Caco-2 (cell line): Measurements from ENCODE around the gene SIK3. TPM values are rescaled to one million over a fixed set of nuclear protein-coding genes. Genes with fewer than 3 reads are reported as not detected.
A peak's percentile ranks its signal among the peaks of the same experiment; 100 is the strongest.

Source experiments
- BruUV-seq: library from RNA; stranded (reverse); fragments of 400-500 nt; replicated peaks from 2 replicates; lab custom pipeline; 2021; lab: Mats Ljungman, UMichigan
- CTCF ChIA-PET: fragments of 300-600 bp; sonication (Branson Sonifier 250); formaldehyde crosslinking; loops from one replicate; lab custom pipeline; 2022; ENCODE audit warnings: antibody characterized with exemption; lab: Charles Lee
- POLR2A ChIA-PET: fragments of 300-600 bp; sonication (Branson Sonifier 250); formaldehyde crosslinking; loops from one replicate; lab custom pipeline; 2022; ENCODE audit warnings: antibody characterized with exemption; lab: Charles Lee
- DNase-seq, 2 experiments: peaks; one replicate each; pipeline versions ENCODE4 v3.0.0 to v3.0.0-alpha.2; 2020 to 2022
- H3K27me3 ChIP-seq: replicated peaks from 2 replicates; pipeline ENCODE4 v1.6.0; 2011; ENCODE audit warnings: low read length; ENCODE audit not compliant: control insufficient read depth, insufficient read depth
- H3K36me3 ChIP-seq: 2 replicates; pipeline ENCODE4 v1.5.1; 2011; ENCODE audit warnings: low read length; ENCODE audit not compliant: control insufficient read depth, insufficient read depth
- H3K4me1 ChIP-seq: fragments of 250-450 bp; sonication (Bioruptor Pico); 2 replicates; pipeline ENCODE4 v1.5.1; 2020; ENCODE audit warnings: mild to moderate bottlenecking
- H3K4me3 ChIP-seq: 2 replicates; pipeline ENCODE4 v1.5.1; 2011; ENCODE audit warnings: low read depth, mild to moderate bottlenecking, control low read depth, low read length
- H3K9me3 ChIP-seq: fragments of 250-450 bp; sonication (Bioruptor Pico); 2 replicates; pipeline ENCODE4 v1.5.1; 2020; ENCODE audit warnings: mild to moderate bottlenecking, moderate library complexity
- H3K27ac Mint-ChIP-seq: one replicate; pipeline ENCODE4 v1.8.0; 2022; ENCODE audit warnings: mixed read lengths; ENCODE audit not compliant: unreplicated experiment
- H3K27me3 Mint-ChIP-seq: one replicate; pipeline ENCODE4 v1.8.0; 2022; ENCODE audit warnings: mixed read lengths; ENCODE audit not compliant: insufficient read depth, unreplicated experiment
- H3K36me3 Mint-ChIP-seq: one replicate; pipeline ENCODE4 v1.8.0; 2022; ENCODE audit warnings: mild to moderate bottlenecking, mixed read lengths; ENCODE audit not compliant: insufficient read depth, unreplicated experiment
- H3K4me1 Mint-ChIP-seq: one replicate; pipeline ENCODE4 v1.8.0; 2022; ENCODE audit warnings: low read depth, mixed read lengths; ENCODE audit not compliant: unreplicated experiment
- H3K4me3 Mint-ChIP-seq: one replicate; pipeline ENCODE4 v1.8.0; 2022; ENCODE audit warnings: mild to moderate bottlenecking, moderate library complexity, mixed read lengths; ENCODE audit not compliant: unreplicated experiment
- H3K9me3 Mint-ChIP-seq: one replicate; pipeline ENCODE4 v1.8.0; 2022; ENCODE audit warnings: mixed read lengths; ENCODE audit not compliant: unreplicated experiment
- CTCF ChIP-seq, 2 experiments: fragments of 200-600 bp in 1 of 2; IDR thresholded peaks; 1 replicate in 1 of 2; 2 replicates in 1 of 2; pipeline versions ENCODE4 v1.5.1 to v1.8.0; 2011 to 2022; ENCODE audit warnings: antibody characterized with exemption in 1 of 2, control low read depth in 1 of 2, inconsistent platforms in 1 of 2, low read depth in 1 of 2, low read length in 1 of 2, mild to moderate bottlenecking in 1 of 2, moderate library complexity in 1 of 2; ENCODE audit not compliant: insufficient read depth in 1 of 2, severe bottlenecking in 1 of 2, unreplicated experiment in 1 of 2
- intact Hi-C: fragments of 100-400 bp; cut with micrococcal nuclease; formaldehyde crosslinking; loops from one replicate; pipeline ENCODE4 v1.10.0; 2022; ENCODE audit not compliant: unreplicated experiment
- total RNA-seq: library from RNA; stranded (reverse); gene quantifications from 2 replicates; pipeline ENCODE4 v1.2.3, GENCODE V29; 2022

SIK3 gene
- total RNA-seq, 1 experiment from 2014 or later = 65.7 TPM

GRCh38 chr11:117096201-117096991 lies 1.8 kb downstream of the SIK3 start:
- Mint-ChIP-seq H3K4me1 (peaks cover 68% of the 10 kb centered on the region), H3K4me3 (peak overlapping the region; percentile 77), H3K27ac (peak overlapping the region; percentile 99), H3K27me3 (no peaks in the 10 kb centered on the region), H3K36me3 (peaks cover 28% of the 10 kb centered on the region), H3K9me3 (peaks cover 11% of the 10 kb centered on the region)
- no peaks in the 10 kb centered on the region for H3K9me3 ChIP-seq
- no peaks in the 10 kb centered on the region for H3K27me3 ChIP-seq
- H3K36me3 ChIP-seq = 0 out of 2 replicates have a peak, but pooled peaks cover 3% of the 10 kb centered on the region
- peak overlapping the region; percentile 90 for H3K4me3 ChIP-seq
- CTCF ChIA-PET = interaction anchor here (0.6 to 3.4 kb wide), 8 partner anchors 19 to 305 kb away, joined by 3 to 18 read pairs (median 4); partner anchors contain the start of gene APOA5
- peak in 1 of 2 experiments; percentile 30 for TF ChIP-seq CTCF (IDR thresholded peaks at IDR 0.05; ENCODE audit: insufficient read depth in 1 of 2, low read depth in 1 of 2, low read length in 1 of 2, severe bottlenecking in 1 of 2, unreplicated experiment in 1 of 2)
- H3K4me1 ChIP-seq = peaks cover 59% of the 10 kb centered on the region
- peak; percentile 83 to 90 for DNase-seq
- intact Hi-C loops = loop anchor here (2.0 to 5.0 kb wide), 3 partner anchors 219 to 309 kb away; partner anchors contain the start of genes APOC3 and ZPR1
- POLR2A ChIA-PET = interaction anchor here (0.5 to 1.6 kb wide), 4 partner anchors 9 to 220 kb away, joined by 3 to 6 read pairs (median 4); no protein-coding TSS in a partner anchor
- BruUV-seq = no TSS peak

- Histone ChIP-seq H3K9me3 (no peaks in the 10 kb centered on the region), H3K36me3 (0 out of 2 replicates have a peak, but pooled peaks cover 3% of the 10 kb centered on the region), H3K4me3 (no peak overlapping the region), H3K27me3 (no peaks in the 10 kb centered on the region), H3K4me1 (peaks cover 62% of the 10 kb centered on the region)
- Mint-ChIP-seq H3K9me3 (peaks cover 11% of the 10 kb centered on the region), H3K4me3 (peak overlapping the region; percentile 77), H3K27me3 (no peaks in the 10 kb centered on the region), H3K27ac (peak overlapping the region; percentile 99), H3K36me3 (peaks cover 34% of the 10 kb centered on the region), H3K4me1 (peaks cover 66% of the 10 kb centered on the region)
- intact Hi-C loops = loop anchor here (1.0 to 5.0 kb wide), 4 partner anchors 8 to 308 kb away; partner anchors contain the start of genes APOC3 and ZPR1
- no peak for TF ChIP-seq CTCF (IDR thresholded peaks at IDR 0.05; ENCODE audit: insufficient read depth in 1 of 2, low read depth in 1 of 2, low read length in 1 of 2, severe bottlenecking in 1 of 2, unreplicated experiment in 1 of 2)
- ChIA-PET POLR2A (interaction anchor here (1.2 kb wide), 1 partner anchor 219 kb away, joined by 4 read pairs; no protein-coding TSS in a partner anchor), CTCF (interaction anchor here (0.6 to 3.4 kb wide), 9 partner anchors 18 to 305 kb away, joined by 3 to 18 read pairs (median 3); no protein-coding TSS in a partner anchor)
- BruUV-seq = no TSS peak
- peak in 1 of 2 experiments; percentile 57 for DNase-seq
Measured at GRCh38 chr11:117095284-117096161, 2.7 kb downstream of the SIK3 start.
